Stimulated activated CD4-positive, alpha-beta T cell treated with anti-CD3 and anti-CD28 coated beads, TNF-alpha, amount 100 ng/mL, for 4 hours (primary cell): ENCODE results near the gene DEFB108B.
"Not testable (repeated sequence)": the region's sequence is repeated elsewhere in the genome, so short reads cannot be mapped to it uniquely, and the experiment has no call there.

Experiments used
- DNase-seq, 3 experiments: peaks; one replicate each; pipeline ENCODE4 v3.0.0-alpha.2; 2020; ENCODE audit warnings: low read depth in 3 of 3

Gene DEFB108B

GRCh38 chr11:71832811-71833210 lies at the start of gene DEFB108B:
Gene DEFB108B, plus strand, starts transcription at chr11:71833200. Its CDS starts 0 bp downstream, at chr11:71833200.
- DNase-seq, result not testable (repeated sequence)

- not testable (repeated sequence) for DNase-seq
Measured at GRCh38 chr11:71786114-71786847, 46.7 kb upstream of the DEFB108B start.

GRCh38 chr11:71786848-71787097 lies 46.2 kb upstream of the DEFB108B start:
- peak; percentile 97 to 99 (median 98) for DNase-seq

GRCh38 chr11:71787098-71787823 lies 45.7 kb upstream of the DEFB108B start:
- peak; percentile 79 to 92 (median 81) for DNase-seq

GRCh38 chr11:71787824-71788454 lies 45.1 kb upstream of the DEFB108B start:
- DNase-seq, result not testable (repeated sequence)

- DNase-seq, result not testable (repeated sequence)
Measured at GRCh38 chr11:71789444-71790196, 43.4 kb upstream of the DEFB108B start.

- DNase-seq, result not testable (repeated sequence)
Measured at GRCh38 chr11:71791111-71791510, 41.9 kb upstream of the DEFB108B start.

- peak in 2 of 3 experiments; percentile 31 to 34 for DNase-seq
Measured at GRCh38 chr11:71792621-71793235, 40.3 kb upstream of the DEFB108B start.

- DNase-seq, result not testable (repeated sequence)
Measured at GRCh38 chr11:71794386-71795040, 38.5 kb upstream of the DEFB108B start.

GRCh38 chr11:71795236-71795635 lies 37.8 kb upstream of the DEFB108B start:
- DNase-seq, result not testable (repeated sequence)

- not testable (repeated sequence) for DNase-seq
Measured at GRCh38 chr11:71796016-71796415, 37.0 kb upstream of the DEFB108B start.

GRCh38 chr11:71796781-71797180 lies 36.2 kb upstream of the DEFB108B start:
- DNase-seq, result not testable (repeated sequence)

GRCh38 chr11:71799556-71800128 lies 33.4 kb upstream of the DEFB108B start:
- DNase-seq, result not testable (repeated sequence)

- peak; percentile 62 to 69 (median 64) for DNase-seq
Measured at GRCh38 chr11:71800335-71800953, 32.6 kb upstream of the DEFB108B start.

GRCh38 chr11:71801026-71801425 lies 32.0 kb upstream of the DEFB108B start:
- DNase-seq, result not testable (repeated sequence)

- not testable (repeated sequence) for DNase-seq
Measured at GRCh38 chr11:71802874-71803273, 30.1 kb upstream of the DEFB108B start.

GRCh38 chr11:71804158-71804947 lies 28.6 kb upstream of the DEFB108B start:
- not testable (repeated sequence) for DNase-seq

GRCh38 chr11:71812529-71812928 lies 20.5 kb upstream of the DEFB108B start:
- not testable (repeated sequence) for DNase-seq
